ENCODE results near the gene ALDH8A1.

DNA sequence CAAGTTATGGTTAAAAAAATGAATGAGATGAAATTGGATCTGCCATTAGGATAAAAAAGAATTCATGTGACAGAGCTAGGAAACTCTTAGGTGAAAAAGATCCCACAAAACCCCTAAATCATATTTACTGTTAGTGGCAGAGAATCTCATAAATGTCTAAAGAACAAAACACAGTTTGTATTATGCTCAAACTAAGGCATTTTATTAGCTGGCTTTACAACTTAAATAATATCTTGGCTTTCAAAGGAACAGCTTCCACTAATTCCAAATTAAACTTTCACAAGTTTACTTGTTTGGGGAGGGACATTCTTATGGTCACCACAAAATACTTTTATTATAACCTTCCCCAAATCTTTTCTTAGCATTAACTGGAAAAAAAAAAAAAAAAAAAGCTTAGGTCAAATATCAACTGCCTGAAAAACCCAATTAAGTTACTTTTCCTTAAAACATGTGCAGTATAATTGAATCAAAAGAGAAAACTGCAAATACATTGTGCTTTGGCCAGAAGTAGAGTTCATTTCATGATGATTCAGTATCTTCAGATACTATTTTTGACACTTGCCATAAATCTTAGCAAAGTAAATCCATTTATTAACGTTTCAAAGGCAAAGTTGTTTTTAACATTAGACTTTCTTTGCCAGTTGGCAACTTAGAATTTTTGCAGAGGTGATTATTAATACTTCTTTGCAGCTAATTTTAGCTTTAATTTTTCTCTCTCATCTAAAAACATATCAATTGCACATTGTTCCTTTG is 14.7 kb upstream of the ALDH8A1 start:
- TF ChIP-seq EZH2 (IDR thresholded peaks at IDR 0.05; ENCODE audit: low read depth, low read length, severe bottlenecking), result no peak
- TF ChIP-seq POLR2AphosphoS5 (IDR thresholded peaks at IDR 0.05; ENCODE audit: low read depth, low read length), result no peak
- TF ChIP-seq HDAC6 (IDR thresholded peaks at IDR 0.05; ENCODE audit: low read depth, low read length), result no peak
- TF ChIP-seq HDAC2 (IDR thresholded peaks at IDR 0.05; ENCODE audit: borderline replicate concordance in 1 of 2, low read depth in 2 of 2, low read length in 2 of 2), result no peak
- TF ChIP-seq, protein P1, sequence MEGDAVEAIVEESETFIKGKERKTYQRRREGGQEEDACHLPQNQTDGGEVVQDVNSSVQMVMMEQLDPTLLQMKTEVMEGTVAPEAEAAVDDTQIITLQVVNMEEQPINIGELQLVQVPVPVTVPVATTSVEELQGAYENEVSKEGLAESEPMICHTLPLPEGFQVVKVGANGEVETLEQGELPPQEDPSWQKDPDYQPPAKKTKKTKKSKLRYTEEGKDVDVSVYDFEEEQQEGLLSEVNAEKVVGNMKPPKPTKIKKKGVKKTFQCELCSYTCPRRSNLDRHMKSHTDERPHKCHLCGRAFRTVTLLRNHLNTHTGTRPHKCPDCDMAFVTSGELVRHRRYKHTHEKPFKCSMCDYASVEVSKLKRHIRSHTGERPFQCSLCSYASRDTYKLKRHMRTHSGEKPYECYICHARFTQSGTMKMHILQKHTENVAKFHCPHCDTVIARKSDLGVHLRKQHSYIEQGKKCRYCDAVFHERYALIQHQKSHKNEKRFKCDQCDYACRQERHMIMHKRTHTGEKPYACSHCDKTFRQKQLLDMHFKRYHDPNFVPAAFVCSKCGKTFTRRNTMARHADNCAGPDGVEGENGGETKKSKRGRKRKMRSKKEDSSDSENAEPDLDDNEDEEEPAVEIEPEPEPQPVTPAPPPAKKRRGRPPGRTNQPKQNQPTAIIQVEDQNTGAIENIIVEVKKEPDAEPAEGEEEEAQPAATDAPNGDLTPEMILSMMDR (IDR thresholded peaks at IDR 0.05; ENCODE audit: control extremely low read depth in 1 of 3, insufficient read depth in 1 of 3, low read depth in 1 of 3, low read length in 3 of 3), result no peak
- TF ChIP-seq CHD1 (IDR thresholded peaks at IDR 0.05; ENCODE audit: low read depth, low read length), result no peak
- TF ChIP-seq ASH2L (IDR thresholded peaks at IDR 0.05; ENCODE audit: low read length), result no peak
- TF ChIP-seq, protein P2, sequence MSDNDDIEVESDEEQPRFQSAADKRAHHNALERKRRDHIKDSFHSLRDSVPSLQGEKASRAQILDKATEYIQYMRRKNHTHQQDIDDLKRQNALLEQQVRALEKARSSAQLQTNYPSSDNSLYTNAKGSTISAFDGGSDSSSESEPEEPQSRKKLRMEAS (IDR thresholded peaks at IDR 0.05), result no peak
- no peak for TF ChIP-seq CEBPB (IDR thresholded peaks at IDR 0.05; ENCODE audit: low read depth, low read length)
- no peak for TF ChIP-seq RFX5 (IDR thresholded peaks at IDR 0.05; ENCODE audit: borderline replicate concordance, low read depth, low read length)
- no peak for TF ChIP-seq SUZ12 (IDR thresholded peaks at IDR 0.05; ENCODE audit: low read length)
- no peak for TF ChIP-seq TAF1 (IDR thresholded peaks at IDR 0.05; ENCODE audit: low read depth, low read length)
